H9 (cell line): ENCODE data around the gene VSIR. TPM values are rescaled to one million over a fixed set of nuclear protein-coding genes. Genes with fewer than 3 reads are reported as not detected.

Experiments
- DNase-seq: peaks from one replicate; pipeline ENCODE4 v3.0.0-alpha.2; 2017
- H2AFZ ChIP-seq: one replicate; pipeline ENCODE4 v1.6.1; 2013; ENCODE audit warnings: mild to moderate bottlenecking, low read length, control low read depth, moderate library complexity
- H2AK5ac ChIP-seq: 2 replicates; pipeline ENCODE4 v1.6.1; 2013; ENCODE audit warnings: low read length, control low read depth, mixed read lengths; ENCODE audit not compliant: insufficient read length
- H2BK120ac ChIP-seq: one replicate; pipeline ENCODE4 v1.6.1; 2013; ENCODE audit warnings: low read depth, mild to moderate bottlenecking, low read length, control low read depth, inconsistent platforms; ENCODE audit not compliant: poor library complexity, severe bottlenecking
- H2BK12ac ChIP-seq: 2 replicates; pipeline ENCODE4 v1.6.1; 2013; ENCODE audit warnings: low read length, control low read depth, mixed read lengths, low read depth; ENCODE audit not compliant: insufficient read length
- H2BK15ac ChIP-seq: 2 replicates; pipeline ENCODE4 v1.6.1; 2013; ENCODE audit warnings: low read depth, low read length, control low read depth
- H2BK20ac ChIP-seq: one replicate; pipeline ENCODE4 v1.6.1; 2013; ENCODE audit warnings: low read depth, mild to moderate bottlenecking, low read length, control low read depth, inconsistent platforms; ENCODE audit not compliant: poor library complexity, severe bottlenecking
- H2BK5ac ChIP-seq: 2 replicates; pipeline ENCODE4 v1.6.1; 2013; ENCODE audit warnings: low read length, control low read depth, mixed read lengths; ENCODE audit not compliant: insufficient read length
- H3K14ac ChIP-seq: 2 replicates; pipeline ENCODE4 v1.6.1; 2013; ENCODE audit warnings: low read length, control low read depth; ENCODE audit not compliant: insufficient read depth
- H3K18ac ChIP-seq: 2 replicates; pipeline ENCODE4 v1.6.1; 2013; ENCODE audit warnings: low read depth, mild to moderate bottlenecking, mixed read lengths, low read length, control low read depth; ENCODE audit not compliant: insufficient read length
- H3K23ac ChIP-seq: 2 replicates; pipeline ENCODE4 v1.6.1; 2013; ENCODE audit warnings: low read length, control low read depth, mixed read lengths, low read depth; ENCODE audit not compliant: insufficient read length
- H3K23me2 ChIP-seq: 2 replicates; pipeline ENCODE4 v1.6.1; 2013; ENCODE audit warnings: low read depth, mild to moderate bottlenecking, mixed read lengths, low read length, control low read depth; ENCODE audit not compliant: insufficient read length, poor library complexity, severe bottlenecking
- H3K27ac ChIP-seq: 2 replicates; pipeline ENCODE4 v1.5.1; 2013; ENCODE audit warnings: low read length, control low read depth, mixed read lengths, low read depth; ENCODE audit not compliant: insufficient read length
- H3K27me3 ChIP-seq: 2 replicates; pipeline ENCODE4 v1.6.1; 2013; ENCODE audit warnings: low read length, control low read depth, inconsistent platforms; ENCODE audit not compliant: insufficient read depth
- H3K4ac ChIP-seq: 2 replicates; pipeline ENCODE4 v1.6.1; 2013; ENCODE audit warnings: low read depth, mild to moderate bottlenecking, control low read depth, inconsistent platforms, low read length, moderate library complexity
- H3K4me1 ChIP-seq: 2 replicates; pipeline ENCODE4 v1.6.1; 2013; ENCODE audit warnings: low read length, control low read depth, inconsistent platforms; ENCODE audit not compliant: insufficient read depth
- H3K4me2 ChIP-seq: 2 replicates; pipeline ENCODE4 v1.6.1; 2013; ENCODE audit warnings: low read length, control low read depth, mixed read lengths; ENCODE audit not compliant: insufficient read length, insufficient read depth
- H3K56ac ChIP-seq: 2 replicates; pipeline ENCODE4 v1.6.1; 2013; ENCODE audit warnings: low read depth, mild to moderate bottlenecking, mixed read lengths, low read length, control low read depth; ENCODE audit not compliant: insufficient read length
- H3K79me1 ChIP-seq: 2 replicates; pipeline ENCODE4 v1.6.1; 2013; ENCODE audit warnings: low read depth, mild to moderate bottlenecking, moderate library complexity, low read length, control low read depth, inconsistent platforms; ENCODE audit not compliant: insufficient read depth, poor library complexity, severe bottlenecking
- H3K79me2 ChIP-seq: 2 replicates; pipeline ENCODE4 v1.6.1; 2013; ENCODE audit warnings: low read length, control low read depth, inconsistent platforms; ENCODE audit not compliant: insufficient read depth
- H3K9ac ChIP-seq: 2 replicates; pipeline ENCODE4 v1.6.1; 2013; ENCODE audit warnings: low read length, control low read depth, mixed read lengths; ENCODE audit not compliant: insufficient read length; ENCODE audit errors: extremely low read depth
- H3K9me3 ChIP-seq: one replicate; pipeline ENCODE4 v1.6.1; 2013; ENCODE audit warnings: low read depth, low read length, inconsistent platforms; ENCODE audit not compliant: control insufficient read depth
- H3T11ph ChIP-seq: one replicate; pipeline ENCODE4 v1.6.1; 2013; ENCODE audit warnings: mild to moderate bottlenecking, low read length, control low read depth, inconsistent platforms
- H4K20me1 ChIP-seq: one replicate; pipeline ENCODE4 v1.6.1; 2013; ENCODE audit not compliant: control insufficient read depth, insufficient read length, insufficient read depth
- H4K5ac ChIP-seq: 2 replicates; pipeline ENCODE4 v1.6.1; 2013; ENCODE audit warnings: low read depth, mild to moderate bottlenecking, mixed read lengths, low read length, control low read depth; ENCODE audit not compliant: insufficient read length
- H4K8ac ChIP-seq: replicated peaks from 2 replicates; pipeline ENCODE4 v1.6.1; 2013; ENCODE audit warnings: low read length, control low read depth, mixed read lengths, low read depth; ENCODE audit not compliant: insufficient read length
- H4K91ac ChIP-seq: 2 replicates; pipeline ENCODE4 v1.6.1; 2013; ENCODE audit warnings: low read depth, mild to moderate bottlenecking, moderate library complexity, mixed read lengths, low read length, control low read depth; ENCODE audit not compliant: insufficient read length
- H3K27ac Mint-ChIP-seq, 3 experiments: 2 replicates in 2 of 3; 3 replicates in 1 of 3; pipeline ENCODE4 v1.8.0; 2020 to 2021; ENCODE audit warnings: mixed read lengths in 3 of 3, mild to moderate bottlenecking in 1 of 3, moderate library complexity in 1 of 3
- H3K27me3 Mint-ChIP-seq: 2 replicates; pipeline ENCODE4 v1.8.0; 2021; ENCODE audit warnings: low read depth, mild to moderate bottlenecking, moderate library complexity, mixed read lengths
- H3K36me3 Mint-ChIP-seq, 3 experiments: 2 replicates in 2 of 3; 3 replicates in 1 of 3; pipeline ENCODE4 v1.8.0; 2020 to 2021; ENCODE audit warnings: low read depth in 3 of 3, mixed read lengths in 3 of 3; ENCODE audit not compliant: insufficient read depth in 1 of 3
- H3K4me1 Mint-ChIP-seq, 2 experiments: 2 replicates each; pipeline ENCODE4 v1.8.0; 2020; ENCODE audit warnings: mixed read lengths in 2 of 2
- H3K4me3 Mint-ChIP-seq, 2 experiments: 2 replicates in 1 of 2; 3 replicates in 1 of 2; pipeline ENCODE4 v1.8.0; 2020 to 2021; ENCODE audit warnings: mild to moderate bottlenecking in 2 of 2, mixed read lengths in 2 of 2, moderate library complexity in 1 of 2
- H3K9me3 Mint-ChIP-seq, 2 experiments: 2 replicates in 1 of 2; 3 replicates in 1 of 2; pipeline ENCODE4 v1.8.0; 2020; ENCODE audit warnings: mild to moderate bottlenecking in 2 of 2, mixed read lengths in 2 of 2, moderate library complexity in 1 of 2
- WGBS: extraction: QIAGEN DNeasy Blood & Tissue Kit; methylation state at CpG from one replicate; pipeline ENCODE4 v1.1.7; 2013; ENCODE audit warnings: missing lambda C conversion rate, low lambda C conversion rate, mixed read lengths; ENCODE audit not compliant: insufficient read length; ENCODE audit errors: extremely low coverage; 5-methylcytosine and 5-hydroxymethylcytosine counted together
- total RNA-seq: library from RNA; stranded (reverse); gene quantifications from 2 replicates; pipeline ENCODE4 v1.2.1, GENCODE V29; 2021
- TF ChIP-seq, protein P1 (sequence below): fragments of 200-600 bp; sonication (generic); conservative IDR thresholded peaks from 3 replicates; pipeline ENCODE4 v1.8.0; 2021; ENCODE audit warnings: antibody characterized with exemption, mild to moderate bottlenecking

Gene VSIR
- total RNA-seq, 1 experiment from 2014 or later, result 0.11 TPM

DNA sequence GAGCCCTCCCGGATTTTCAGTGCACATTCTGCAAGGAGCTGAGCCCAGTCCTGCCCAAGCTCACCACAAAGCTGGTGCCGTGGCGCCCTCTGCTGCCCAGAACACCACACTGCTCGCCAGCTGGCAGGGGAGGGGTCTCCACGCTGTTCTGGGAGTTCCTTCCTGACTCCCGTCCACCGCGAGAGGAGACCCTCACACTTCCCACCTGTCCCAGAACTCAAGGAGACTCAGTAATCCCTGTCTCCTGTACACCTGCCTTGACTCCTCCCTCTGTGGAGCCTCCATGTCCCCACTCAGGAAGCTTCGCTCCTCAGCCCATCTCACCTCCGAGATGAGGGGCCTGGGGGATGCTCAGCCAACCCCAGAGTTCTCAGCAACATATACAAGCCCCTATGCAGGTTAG, 65.0 kb downstream of the VSIR start:
- H3K4me1 Mint-ChIP-seq, result peaks cover 3 to 14% of the 10 kb centered on the region in 2 experiments; a peak in 3 of 4 replicates
- Histone ChIP-seq H3K9ac (no peak overlapping the region), H4K8ac (no peak overlapping the region), H3K27me3 (no peaks in the 10 kb centered on the region), H3K23ac (no peak overlapping the region), H2BK120ac (no peak overlapping the region), H4K20me1 (no peaks in the 10 kb centered on the region), H3K23me2 (no peaks in the 10 kb centered on the region), H3K4me1 (no peaks in the 10 kb centered on the region), H2AFZ (no peak overlapping the region), H3K79me1 (no peaks in the 10 kb centered on the region), H3T11ph (no peak overlapping the region), H2BK15ac (no peak overlapping the region), H3K4me2 (no peak overlapping the region), H3K14ac (no peak overlapping the region), H2BK12ac (no peak overlapping the region), H3K4ac (no peak overlapping the region), H4K5ac (no peak overlapping the region), H3K27ac (no peak overlapping the region), H3K18ac (no peak overlapping the region), H3K56ac (no peak overlapping the region), H2BK5ac (no peak overlapping the region), H2AK5ac (no peak overlapping the region), H4K91ac (no peak overlapping the region), H3K9me3 (no peaks in the 10 kb centered on the region), H2BK20ac (no peak overlapping the region), H3K79me2 (no peaks in the 10 kb centered on the region)
- no peaks in the 10 kb centered on the region for H3K9me3 Mint-ChIP-seq
- no CpG with 5 or more reads among the region's 10 CpGs for WGBS
- H3K27me3 Mint-ChIP-seq, result peaks cover 12% of the 10 kb centered on the region
- H3K27ac Mint-ChIP-seq, result no peak overlapping the region
- no peak overlapping the region for H3K4me3 Mint-ChIP-seq
- no peaks in the 10 kb centered on the region; a peak in 1 of 7 replicates for H3K36me3 Mint-ChIP-seq
- TF ChIP-seq, protein P1, sequence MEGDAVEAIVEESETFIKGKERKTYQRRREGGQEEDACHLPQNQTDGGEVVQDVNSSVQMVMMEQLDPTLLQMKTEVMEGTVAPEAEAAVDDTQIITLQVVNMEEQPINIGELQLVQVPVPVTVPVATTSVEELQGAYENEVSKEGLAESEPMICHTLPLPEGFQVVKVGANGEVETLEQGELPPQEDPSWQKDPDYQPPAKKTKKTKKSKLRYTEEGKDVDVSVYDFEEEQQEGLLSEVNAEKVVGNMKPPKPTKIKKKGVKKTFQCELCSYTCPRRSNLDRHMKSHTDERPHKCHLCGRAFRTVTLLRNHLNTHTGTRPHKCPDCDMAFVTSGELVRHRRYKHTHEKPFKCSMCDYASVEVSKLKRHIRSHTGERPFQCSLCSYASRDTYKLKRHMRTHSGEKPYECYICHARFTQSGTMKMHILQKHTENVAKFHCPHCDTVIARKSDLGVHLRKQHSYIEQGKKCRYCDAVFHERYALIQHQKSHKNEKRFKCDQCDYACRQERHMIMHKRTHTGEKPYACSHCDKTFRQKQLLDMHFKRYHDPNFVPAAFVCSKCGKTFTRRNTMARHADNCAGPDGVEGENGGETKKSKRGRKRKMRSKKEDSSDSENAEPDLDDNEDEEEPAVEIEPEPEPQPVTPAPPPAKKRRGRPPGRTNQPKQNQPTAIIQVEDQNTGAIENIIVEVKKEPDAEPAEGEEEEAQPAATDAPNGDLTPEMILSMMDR, result peak; percentile 98
- DNase-seq, result peak; percentile 88
